Gastroesophageal sphincter (tissue), 4 donors: ENCODE data around the gene SF1. TPM values are rescaled to one million over a fixed set of nuclear protein-coding genes. Genes with fewer than 3 reads are reported as not detected.

ENCODE experiments used
- ATAC-seq: fragments of 150-250 bp; one replicate; pipeline ENCODE4 v1.9.1; 2016; ENCODE audit warnings: mild to moderate bottlenecking, moderate library complexity
- H3K27ac ChIP-seq, 4 donors: fragments of 200-600 bp; sonication (generic) in 3 of 4; 1 replicate in 3 of 4; 2 replicates in 1 of 4; pipeline ENCODE4 v1.5.1; 2016 to 2019
- H3K27me3 ChIP-seq: fragments of 200-600 bp; sonication (generic); one replicate; pipeline ENCODE4 v1.5.1; 2019
- H3K36me3 ChIP-seq, 2 donors: fragments of 200-600 bp; sonication (generic); one replicate each; pipeline ENCODE4 v1.5.1; 2019; ENCODE audit warnings: control low read depth in 1 of 2
- H3K4me1 ChIP-seq, 3 donors: fragments of 200-600 bp; sonication (generic); 1 replicate in 2 of 3; 2 replicates in 1 of 3; pipeline ENCODE4 v1.5.1; 2016 to 2019; ENCODE audit warnings: control low read depth in 2 of 3
- H3K4me3 ChIP-seq, 2 donors: fragments of 200-600 bp; sonication (generic); one replicate each; pipeline ENCODE4 v1.5.1; 2019; ENCODE audit warnings: mild to moderate bottlenecking in 1 of 2, moderate library complexity in 1 of 2
- H3K9me3 ChIP-seq, 3 donors: fragments of 200-600 bp; sonication (generic); one replicate each; pipeline ENCODE4 v1.5.1; 2017 to 2019; ENCODE audit warnings: control low read depth in 2 of 3
- CTCF ChIP-seq, 4 experiments: fragments of 200-600 bp in 2 of 4; fragments of 450-650 bp in 2 of 4; sonication (generic) in 1 of 4; IDR thresholded peaks; one replicate each; pipeline ENCODE4 v1.5.1; 2017 to 2019; ENCODE audit warnings: antibody characterized with exemption in 4 of 4, mild to moderate bottlenecking in 2 of 4, moderate library complexity in 2 of 4
- EP300 ChIP-seq: sonication (generic); formaldehyde crosslinking; IDR thresholded peaks from one replicate; pipeline ENCODE4 v1.6.1; 2017; ENCODE audit warnings: antibody characterized with exemption, mild to moderate bottlenecking
- POLR2A ChIP-seq, 2 donors: fragments of 450-650 bp; IDR thresholded peaks; one replicate each; pipeline ENCODE4 v1.6.1; 2017; ENCODE audit warnings: antibody characterized with exemption in 2 of 2, mild to moderate bottlenecking in 2 of 2, moderate library complexity in 1 of 2
- POLR2AphosphoS5 ChIP-seq: sonication (generic); formaldehyde crosslinking; IDR thresholded peaks from one replicate; pipeline ENCODE4 v1.6.1; 2017; ENCODE audit warnings: antibody characterized with exemption
- WGBS, 2 donors: methylation state at CpG; one replicate each; pipeline ENCODE4 v1.1.5; 2018; ENCODE audit warnings: low coverage in 1 of 2; 5-methylcytosine and 5-hydroxymethylcytosine counted together
- total RNA-seq, 4 donors: library from RNA; depleted of rRNA; stranded (reverse); fragments of >200 nt; gene quantifications; one replicate each; pipeline ENCODE4 v1.1.0, GENCODE V29; 2016

Gene SF1
- total RNA-seq, 4 donors from 2014 or later = 187 to 314 (median 253) TPM

- Histone ChIP-seq H3K27me3 (peaks cover 100% of the 10 kb centered on the region), H3K4me1 (peaks cover 0 to 21% (median 0%) of the 10 kb centered on the region in 3 donors), H3K9me3 (no peaks in the 10 kb centered on the region), H3K27ac (no peak overlapping the region), H3K36me3 (no peaks in the 10 kb centered on the region), H3K4me3 (no peak overlapping the region)
- no peak for ATAC-seq
- no peak for TF ChIP-seq POLR2AphosphoS5
- no peak for TF ChIP-seq EP300
- TF ChIP-seq CTCF (IDR thresholded peaks at IDR 0.05) = no peak
- no peak for TF ChIP-seq POLR2A (IDR thresholded peaks at IDR 0.05)
- WGBS, 2 donors = 18 to 36% methylated on average over 3 to 8 of the region's 21 CpGs
Measured at GRCh38 chr11:64716473-64717267, 61.7 kb downstream of the SF1 start.

GRCh38 chr11:64715756-64716472, 62.4 kb downstream of the SF1 start:
- TF ChIP-seq EP300 (no peak), POLR2AphosphoS5 (no peak), CTCF (IDR thresholded peaks at IDR 0.05) (no peak), POLR2A (IDR thresholded peaks at IDR 0.05) (no peak)
- peaks cover 100% of the 10 kb centered on the region for H3K27me3 ChIP-seq
- ATAC-seq = no peak
- no peaks in the 10 kb centered on the region for H3K36me3 ChIP-seq
- H3K4me3 ChIP-seq = no peak overlapping the region
- WGBS, 2 donors = 20% methylated on average over 5 of the region's 13 CpGs; no CpG with 5 or more reads in 1 of the 2 donors
- peaks cover 0 to 28% (median 0%) of the 10 kb centered on the region in 3 donors for H3K4me1 ChIP-seq
- no peaks in the 10 kb centered on the region for H3K9me3 ChIP-seq
- no peak overlapping the region for H3K27ac ChIP-seq

GRCh38 chr11:64715110-64715509, 63.2 kb downstream of the SF1 start:
- 63% methylated on average over 5 of the region's 5 CpGs; no CpG with 5 or more reads in 1 of the 2 donors for whole genome bisulfite sequencing, 2 donors
- H3K27me3 ChIP-seq = peaks cover 100% of the 10 kb centered on the region

GRCh38 chr11:64714666-64715065, 63.7 kb downstream of the SF1 start:
- H3K4me1 ChIP-seq = peaks cover 0 to 28% (median 0%) of the 10 kb centered on the region in 3 donors
- no peak for TF ChIP-seq CTCF (IDR thresholded peaks at IDR 0.05)
- TF ChIP-seq POLR2A (IDR thresholded peaks at IDR 0.05) = no peak
- no peak for TF ChIP-seq POLR2AphosphoS5
- no peak for TF ChIP-seq EP300
- H3K36me3 ChIP-seq = no peaks in the 10 kb centered on the region
- 18 to 56% methylated on average over 4 to 5 of the region's 5 CpGs for WGBS, 2 donors
- no peaks in the 10 kb centered on the region for H3K9me3 ChIP-seq
- no peak overlapping the region for H3K27ac ChIP-seq
- H3K27me3 ChIP-seq = peaks cover 100% of the 10 kb centered on the region
- H3K4me3 ChIP-seq = no peak overlapping the region
- ATAC-seq = no peak

More at GRCh38 chr11:64715110-64715509, 63.2 kb downstream of the SF1 start:
- Histone ChIP-seq H3K4me1 (peaks cover 0 to 28% (median 0%) of the 10 kb centered on the region in 3 donors), H3K9me3 (no peaks in the 10 kb centered on the region), H3K36me3 (no peaks in the 10 kb centered on the region), H3K27ac (no peak overlapping the region), H3K4me3 (no peak overlapping the region)
- no peak for TF ChIP-seq POLR2AphosphoS5
- TF ChIP-seq POLR2A (IDR thresholded peaks at IDR 0.05) = no peak
- no peak for TF ChIP-seq EP300
- TF ChIP-seq CTCF (IDR thresholded peaks at IDR 0.05) = no peak
- ATAC-seq = no peak

Other genes starting within 250 kb of the SF1 start
- gene SLC22A11, start 222.6 kb downstream of the SF1 start, total RNA-seq = not detected
- not detected for gene SLC22A12, start 187.3 kb downstream of the SF1 start, total RNA-seq
- gene NRXN2, start 55.3 kb downstream of the SF1 start, total RNA-seq = 10 to 100 TPM in 1 of 4 donors, 1 to 10 TPM in 3; 3.4 to 25.4 (median 5.0) TPM
- gene RASGRP2, start 34.4 kb downstream of the SF1 start, total RNA-seq = 10 to 100 TPM; 34.5 to 84.9 (median 41.1) TPM
- gene PYGM, start 18.6 kb downstream of the SF1 start, total RNA-seq = 10 to 100 TPM; 10.5 to 55.2 (median 32.8) TPM
- 10 to 100 TPM; 17.6 to 24.0 (median 19.6) TPM for gene MAP4K2, start 24.7 kb upstream of the SF1 start, total RNA-seq
- 10 to 100 TPM in 2 of 4 donors, 1 to 10 TPM in 2; 7.1 to 20.9 (median 11.6) TPM for gene MEN1, start 32.0 kb upstream of the SF1 start, total RNA-seq
- under 1 TPM; 0.08 to 0.94 (median 0.22) TPM for gene CDC42BPG, start 66.1 kb upstream of the SF1 start, total RNA-seq
- 100 to 1,000 TPM in 2 of 4 donors, 10 to 100 TPM in 2; 92.1 to 188 (median 101) TPM for gene EHD1, start 100.1 kb upstream of the SF1 start, total RNA-seq
- 10 to 100 TPM; 18.8 to 27.2 (median 26.3) TPM for gene ATG2A, start 138.7 kb upstream of the SF1 start, total RNA-seq
- 10 to 100 TPM; 20.3 to 41.2 (median 27.0) TPM for gene PPP2R5B, start 146.1 kb upstream of the SF1 start, total RNA-seq
- gene GPHA2, start 157.4 kb upstream of the SF1 start, total RNA-seq = not detected
- gene MAJIN, start 193.6 kb upstream of the SF1 start, total RNA-seq = not detected
- 1 to 10 TPM; 1.5 to 3.4 (median 1.6) TPM for gene BATF2, start 218.4 kb upstream of the SF1 start, total RNA-seq
- gene ARL2, start 235.6 kb upstream of the SF1 start, total RNA-seq = 100 to 1,000 TPM; 158 to 220 (median 179) TPM
- 10 to 100 TPM; 23.6 to 42.5 (median 30.1) TPM for gene SNX15, start 248.9 kb upstream of the SF1 start, total RNA-seq